ENCODE results near the gene C3orf18. TPM values are rescaled to one million over a fixed set of nuclear protein-coding genes. Genes with fewer than 3 reads are reported as not detected.

Gene C3orf18
- total RNA-seq, 1 donor from 2014 or later = 8.5 TPM

- no peak overlapping the region for H3K4me2 ChIP-seq
- H3K4me3 ChIP-seq = no peak overlapping the region
- H3K9me3 ChIP-seq (ENCODE audit: low read depth) = no peaks in the 10 kb centered on the region
- Mint-ChIP-seq H3K4me1 (peaks cover 15% of the 10 kb centered on the region), H3K27me3 (ENCODE audit: insufficient read depth, low read depth) (peaks cover 8% of the 10 kb centered on the region), H3K4me3 (no peak overlapping the region), H3K36me3 (no peaks in the 10 kb centered on the region), H3K27ac (no peak overlapping the region), H3K9me3 (no peaks in the 10 kb centered on the region)
- no peak overlapping the region for H2AFZ ChIP-seq (replicated peaks)
- H3K36me3 ChIP-seq = no peaks in the 10 kb centered on the region
- H3K4me1 ChIP-seq = peaks cover 9% of the 10 kb centered on the region
- H4K20me1 ChIP-seq (ENCODE audit: low read depth) = no peaks in the 10 kb centered on the region
- peaks cover 11% of the 10 kb centered on the region for H3F3A ChIP-seq (ENCODE audit: low read depth)
- TF ChIP-seq CTCF (IDR thresholded peaks at IDR 0.05) = no peak
- no peak for TF ChIP-seq EZH2phosphoT487 (IDR thresholded peaks at IDR 0.05)
- no peak for TF ChIP-seq EZH2 (IDR thresholded peaks at IDR 0.05)
- DNase-seq (ENCODE audit: low spot score) = no peak
- no peak overlapping the region for H3K27ac ChIP-seq
- peaks cover 25% of the 10 kb centered on the region for H3K27me3 ChIP-seq
- H3K9ac ChIP-seq = no peak overlapping the region
- H3K79me2 ChIP-seq (ENCODE audit: low read depth) = no peaks in the 10 kb centered on the region
These were observed 39.9 kb upstream of the C3orf18 start for GRCh38 chr3:50607271-50608091.

GRCh38 chr3:50606596-50606995, 39.0 kb upstream of the C3orf18 start:
- no peaks in the 10 kb centered on the region for H3K9me3 ChIP-seq (ENCODE audit: low read depth)
- H3K9me3 Mint-ChIP-seq = no peaks in the 10 kb centered on the region
- TF ChIP-seq CTCF (IDR thresholded peaks at IDR 0.05) (no peak), EZH2phosphoT487 (IDR thresholded peaks at IDR 0.05) (no peak), EZH2 (IDR thresholded peaks at IDR 0.05) (no peak)

GRCh38 chr3:50605901-50606326, 38.4 kb upstream of the C3orf18 start:
- no peaks in the 10 kb centered on the region for H3K79me2 ChIP-seq (ENCODE audit: low read depth)
- no peaks in the 10 kb centered on the region for H3K36me3 ChIP-seq
- no peaks in the 10 kb centered on the region for H4K20me1 ChIP-seq (ENCODE audit: low read depth)
- TF ChIP-seq EZH2 (IDR thresholded peaks at IDR 0.05) (no peak), CTCF (IDR thresholded peaks at IDR 0.05) (no peak), EZH2phosphoT487 (IDR thresholded peaks at IDR 0.05) (no peak)
- H3K9me3 ChIP-seq (ENCODE audit: low read depth) = no peaks in the 10 kb centered on the region
- no peaks in the 10 kb centered on the region for H3K9me3 Mint-ChIP-seq
- no peak overlapping the region for H3K4me3 ChIP-seq
- H3K27ac Mint-ChIP-seq = peak overlapping the region; percentile 65
- peaks cover 4% of the 10 kb centered on the region for H3K4me1 ChIP-seq
- H3K9ac ChIP-seq = no peak overlapping the region
- no peak overlapping the region for H2AFZ ChIP-seq (replicated peaks)
- peaks cover 5% of the 10 kb centered on the region for H3K27me3 Mint-ChIP-seq (ENCODE audit: insufficient read depth, low read depth)
- peaks cover 16% of the 10 kb centered on the region for H3K27me3 ChIP-seq
- no peak for DNase-seq (ENCODE audit: low spot score)
- H3F3A ChIP-seq (ENCODE audit: low read depth) = peaks cover 2% of the 10 kb centered on the region
- no peak overlapping the region for H3K4me2 ChIP-seq
- no peak overlapping the region for H3K4me3 Mint-ChIP-seq
- peaks cover 8% of the 10 kb centered on the region for H3K4me1 Mint-ChIP-seq
- H3K27ac ChIP-seq = no peak overlapping the region
- H3K36me3 Mint-ChIP-seq = no peaks in the 10 kb centered on the region

More at GRCh38 chr3:50606596-50606995, 39.0 kb upstream of the C3orf18 start:
- Histone ChIP-seq H3K9ac (no peak overlapping the region), H3K4me1 (peaks cover 6% of the 10 kb centered on the region), H3K36me3 (no peaks in the 10 kb centered on the region), H3K79me2 (ENCODE audit: low read depth) (no peaks in the 10 kb centered on the region), H3K4me3 (no peak overlapping the region), H3F3A (ENCODE audit: low read depth) (peaks cover 9% of the 10 kb centered on the region), H4K20me1 (ENCODE audit: low read depth) (no peaks in the 10 kb centered on the region), H3K27me3 (peaks cover 20% of the 10 kb centered on the region), H3K27ac (no peak overlapping the region), H3K4me2 (no peak overlapping the region), H2AFZ (replicated peaks) (no peak overlapping the region)
- no peaks in the 10 kb centered on the region for H3K36me3 Mint-ChIP-seq
- H3K27ac Mint-ChIP-seq = no peak overlapping the region
- H3K4me1 Mint-ChIP-seq = peaks cover 11% of the 10 kb centered on the region
- no peak for DNase-seq (ENCODE audit: low spot score)
- no peak overlapping the region for H3K4me3 Mint-ChIP-seq
- H3K27me3 Mint-ChIP-seq (ENCODE audit: insufficient read depth, low read depth) = peaks cover 6% of the 10 kb centered on the region

Measured in neural progenitor cell (in vitro differentiated cells).